Coronary artery (tissue), 2 donors: ENCODE data around the gene LONRF2.

Experiments
- DNase-seq: peaks from one replicate; pipeline ENCODE4 v3.0.0-alpha.2; 2017; ENCODE audit warnings: low spot score
- H3K27ac ChIP-seq, 2 donors: fragments of 200-600 bp; sonication (generic); one replicate each; pipeline ENCODE4 v1.5.1; 2016 to 2019
- H3K4me3 ChIP-seq: fragments of 200-600 bp; sonication (generic); 2 replicates; pipeline ENCODE4 v1.5.1; 2016; ENCODE audit warnings: mild to moderate bottlenecking, moderate library complexity
- CTCF ChIP-seq: fragments of 200-600 bp; sonication (generic); IDR thresholded peaks from one replicate; pipeline ENCODE4 v1.5.1; 2019; ENCODE audit warnings: antibody characterized with exemption

The LONRF2 gene

GRCh38 chr2:100270381-100271146, 51.7 kb downstream of the LONRF2 start:
- Histone ChIP-seq H3K27ac (no peak overlapping the region), H3K4me3 (no peak overlapping the region)
- DNase-seq: no peak
- no peak for TF ChIP-seq CTCF

DNA sequence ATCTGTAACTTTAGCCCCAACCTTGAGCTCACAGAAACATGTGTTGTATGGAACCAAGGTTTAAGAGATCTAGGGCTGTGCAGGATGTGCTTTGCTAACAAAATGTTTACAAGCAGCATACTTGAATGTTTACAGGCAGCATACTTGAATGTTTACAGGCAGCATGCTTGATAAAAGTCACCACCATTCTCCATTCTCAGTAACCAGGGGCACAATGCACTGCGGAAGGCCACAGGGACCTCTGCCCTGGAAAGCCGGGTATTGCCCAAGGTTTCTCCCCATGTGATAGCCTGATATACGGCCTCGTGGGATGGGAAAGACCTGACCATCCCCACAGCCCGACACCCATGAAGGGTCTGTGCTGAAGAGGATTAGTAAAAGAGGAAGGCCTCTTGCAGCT, 52.4 kb downstream of the LONRF2 start:
- H3K4me3 ChIP-seq: no peak overlapping the region
- TF ChIP-seq CTCF: no peak
- no peak overlapping the region for H3K27ac ChIP-seq
- DNase-seq: peak; percentile 14

- DNase-seq: no peak
- Histone ChIP-seq H3K27ac (no peak overlapping the region), H3K4me3 (no peak overlapping the region)
- TF ChIP-seq CTCF: no peak
Measured at GRCh38 chr2:100268986-100269385, 53.3 kb downstream of the LONRF2 start.

GRCh38 chr2:100267751-100268150, 54.5 kb downstream of the LONRF2 start:
- no peak for DNase-seq
- no peak for TF ChIP-seq CTCF
- H3K27ac ChIP-seq: no peak overlapping the region
- H3K4me3 ChIP-seq: no peak overlapping the region

- no peak for DNase-seq
- Histone ChIP-seq H3K4me3 (no peak overlapping the region), H3K27ac (no peak overlapping the region)
- TF ChIP-seq CTCF: no peak
Measured at GRCh38 chr2:100266126-100266525, 56.2 kb downstream of the LONRF2 start.

DNA sequence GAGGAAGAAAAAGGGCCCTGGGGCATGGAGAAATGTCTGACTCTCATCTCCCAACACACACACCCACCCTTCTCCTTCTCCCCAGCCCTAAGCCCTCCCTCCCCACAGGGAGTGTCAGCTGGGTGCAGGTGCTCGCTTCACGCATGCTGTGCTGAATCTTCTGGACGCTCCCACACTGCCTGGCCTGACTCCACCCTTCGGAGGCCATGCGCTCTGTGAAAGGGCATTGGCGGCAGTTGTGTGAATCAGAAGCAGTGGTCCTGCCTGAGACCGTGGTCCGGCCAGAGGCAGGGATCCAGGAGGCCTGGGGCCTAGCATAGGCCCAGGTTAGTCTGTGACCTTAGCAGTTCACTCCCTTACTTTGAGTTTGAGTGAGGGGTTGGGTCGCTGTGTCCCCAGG, 57.1 kb downstream of the LONRF2 start:
- Histone ChIP-seq H3K27ac (no peak overlapping the region), H3K4me3 (no peak overlapping the region)
- no peak for TF ChIP-seq CTCF
- no peak for DNase-seq

- no peak overlapping the region for H3K27ac ChIP-seq
- no peak overlapping the region for H3K4me3 ChIP-seq
- no peak for DNase-seq
- no peak for TF ChIP-seq CTCF
Measured at GRCh38 chr2:100264651-100265050, 57.6 kb downstream of the LONRF2 start.
